ENCODE results near the gene ZSCAN1.
"Not testable (repeated sequence)": the region's sequence is repeated elsewhere in the genome, so short reads cannot be mapped to it uniquely, and the experiment has no call there.

The ZSCAN1 gene

GRCh38 chr19:58033741-58034476 is at the start of gene ZSCAN1:
ZSCAN1 (plus strand) TSS chr19:58034025; CDS start chr19:58037837, 3,812 bp downstream.
- no peak for DNase-seq (ENCODE audit: low read depth)

GRCh38 chr19:57992841-57993240 is 41.0 kb upstream of the ZSCAN1 start:
- no peak for DNase-seq (ENCODE audit: low read depth)

GRCh38 chr19:58000677-58001076 is 33.1 kb upstream of the ZSCAN1 start:
- no peak for DNase-seq (ENCODE audit: low read depth)

GRCh38 chr19:58001895-58002369 is 31.9 kb upstream of the ZSCAN1 start:
- DNase-seq (ENCODE audit: low read depth) = no peak

- peak; percentile 76 for DNase-seq (ENCODE audit: low read depth)
These were observed 31.2 kb upstream of the ZSCAN1 start, which contains the start of gene ZNF606 for GRCh38 chr19:58002384-58003173. ZNF606 (minus strand) TSS chr19:58002820; CDS start chr19:58001319, 1,501 bp downstream.

GRCh38 chr19:58003174-58003828 is 30.5 kb upstream of the ZSCAN1 start:
- DNase-seq (ENCODE audit: low read depth) = no peak

GRCh38 chr19:58007285-58007684 is 26.5 kb upstream of the ZSCAN1 start:
- no peak for DNase-seq (ENCODE audit: low read depth)

GRCh38 chr19:58008877-58009276 is 24.9 kb upstream of the ZSCAN1 start:
- not testable (repeated sequence) for DNase-seq (ENCODE audit: low read depth)

GRCh38 chr19:58009301-58009665 is 24.5 kb upstream of the ZSCAN1 start:
- DNase-seq (ENCODE audit: low read depth) = no peak

- peak; percentile 19 for DNase-seq (ENCODE audit: low read depth)
These were observed 24.0 kb upstream of the ZSCAN1 start for GRCh38 chr19:58009666-58010301.

GRCh38 chr19:58010507-58010906 is 23.3 kb upstream of the ZSCAN1 start:
- no peak for DNase-seq (ENCODE audit: low read depth)

GRCh38 chr19:58014141-58014540 is 19.7 kb upstream of the ZSCAN1 start:
- no peak for DNase-seq (ENCODE audit: low read depth)

GRCh38 chr19:58020129-58020528 is 13.7 kb upstream of the ZSCAN1 start:
- no peak for DNase-seq (ENCODE audit: low read depth)

- no peak for DNase-seq (ENCODE audit: low read depth)
These were observed 12.1 kb upstream of the ZSCAN1 start for GRCh38 chr19:58021541-58022282.

GRCh38 chr19:58022283-58022660 is 11.6 kb upstream of the ZSCAN1 start:
- DNase-seq (ENCODE audit: low read depth) = no peak

GRCh38 chr19:58024661-58025060 is 9.2 kb upstream of the ZSCAN1 start:
- DNase-seq (ENCODE audit: low read depth) = no peak

GRCh38 chr19:58034477-58034793 is 610 bp downstream of the ZSCAN1 start:
- no peak for DNase-seq (ENCODE audit: low read depth)

- DNase-seq (ENCODE audit: low read depth) = no peak
These were observed 2.0 kb downstream of the ZSCAN1 start for GRCh38 chr19:58035863-58036262.

- no peak for DNase-seq (ENCODE audit: low read depth)
These were observed 4.3 kb downstream of the ZSCAN1 start for GRCh38 chr19:58037927-58038687.

- DNase-seq (ENCODE audit: low read depth) = no peak
These were observed 4.9 kb downstream of the ZSCAN1 start for GRCh38 chr19:58038688-58039204.

Data from activated T-helper 1 cell treated with Interleukin-2 at 50 U/mL for 16 hours (primary cell).